Keratinocyte (primary cell): ENCODE data around the gene C2orf76.

Source experiments
- CTCF ChIP-seq, 3 experiments: IDR thresholded peaks in 1 of 3; conservative IDR thresholded peaks in 1 of 3; optimal IDR thresholded peaks in 1 of 3; 2 replicates in 2 of 3; 3 replicates in 1 of 3; pipeline versions ENCODE3 to v1.5.1; 2011; ENCODE audit warnings: low read length in 3 of 3, mild to moderate bottlenecking in 3 of 3, moderate library complexity in 2 of 3, control low read depth in 1 of 3, inconsistent platforms in 1 of 3; ENCODE audit not compliant: insufficient read depth in 2 of 3; ENCODE audit errors: extremely low read depth in 1 of 3
- EZH2 ChIP-seq: IDR thresholded peaks from one replicate; pipeline ENCODE4 v1.6.1; 2012; ENCODE audit warnings: inconsistent platforms, mild to moderate bottlenecking, low read length, moderate library complexity

- TF ChIP-seq CTCF (optimal IDR thresholded peaks at IDR 0.05 in 1 of 3, IDR thresholded peaks at IDR 0.05 in 1 of 3, conservative IDR thresholded peaks at IDR 0.05 in 1 of 3; ENCODE audit: extremely low read depth in 1 of 3, insufficient read depth in 2 of 3, low read length in 3 of 3) (no peak), EZH2 (no peak)
These were observed 10.2 kb upstream of the C2orf76 start for GRCh38 chr2:119376810-119377209.
